K562 (cell line): ENCODE measurements around the gene CBX4. TPM values are rescaled to one million over a fixed set of nuclear protein-coding genes. Genes with fewer than 3 reads are reported as not detected.

Experiments
- polyA plus RNA-seq, 8 experiments: library from polyadenylated mRNA; depleted of rRNA in 4 of 8; stranded (reverse) in 5 of 8; unstranded in 3 of 8; fragments of >200 nt; fragmentation: Nextera tagmentation in 2 of 8; fragmentation: Illumina TruSeq in 1 of 8; extraction: Ambion mirVana in 2 of 8; extraction: Trizol in 1 of 8; gene quantifications; 2 replicates each; pipeline versions ENCODE4 v1.2.1 to v1.2.3, GENCODE V29; 2011 to 2014; ENCODE audit warnings: inconsistent platforms in 1 of 8, missing spikeins in 1 of 8
- total RNA-seq, 7 experiments: library from RNA; depleted of rRNA in 6 of 7; stranded (reverse); fragments of >200 nt in 6 of 7; fragmentation: Illumina TruSeq in 2 of 7; extraction: Trizol in 2 of 7; gene quantifications; 2 replicates each; pipeline versions ENCODE4 v1.2.1 to v1.2.3, GENCODE V29; 2011 to 2021; ENCODE audit warnings: low replicate concordance in 1 of 7
- TF ChIP-seq, protein P1 (sequence below): fragments of 450-650 bp; IDR thresholded peaks from 2 replicates; pipeline ENCODE4 v1.6.1; 2016; ENCODE audit warnings: mild to moderate bottlenecking, moderate library complexity

The CBX4 gene
- total and polyA plus RNA-seq, 9 of the 15 experiments (the other 6 are each of a cell fraction or from before 2014, with no cell fraction given): 0.98 to 50.5 (median 10.0) TPM

DNA sequence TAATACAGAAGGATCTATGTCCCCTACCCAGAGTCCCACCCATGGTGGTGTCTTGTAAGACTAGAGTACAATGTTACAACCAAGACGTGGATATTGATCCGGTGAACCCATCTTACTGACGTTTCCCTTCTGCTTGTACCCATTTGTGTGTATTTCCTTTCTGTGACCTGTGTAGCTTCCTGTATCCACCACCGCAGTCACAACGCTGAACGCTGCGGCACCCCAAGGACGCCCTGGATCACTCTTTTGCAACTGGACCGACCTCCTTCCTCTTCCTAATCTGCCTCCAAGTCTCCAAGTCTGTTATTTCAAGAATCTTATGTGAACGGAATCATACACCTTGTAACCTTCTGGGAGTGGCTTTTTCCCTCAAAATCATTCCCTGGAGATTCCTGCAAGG lies 33.5 kb upstream of the CBX4 start (continued):
- TF ChIP-seq, protein P1, sequence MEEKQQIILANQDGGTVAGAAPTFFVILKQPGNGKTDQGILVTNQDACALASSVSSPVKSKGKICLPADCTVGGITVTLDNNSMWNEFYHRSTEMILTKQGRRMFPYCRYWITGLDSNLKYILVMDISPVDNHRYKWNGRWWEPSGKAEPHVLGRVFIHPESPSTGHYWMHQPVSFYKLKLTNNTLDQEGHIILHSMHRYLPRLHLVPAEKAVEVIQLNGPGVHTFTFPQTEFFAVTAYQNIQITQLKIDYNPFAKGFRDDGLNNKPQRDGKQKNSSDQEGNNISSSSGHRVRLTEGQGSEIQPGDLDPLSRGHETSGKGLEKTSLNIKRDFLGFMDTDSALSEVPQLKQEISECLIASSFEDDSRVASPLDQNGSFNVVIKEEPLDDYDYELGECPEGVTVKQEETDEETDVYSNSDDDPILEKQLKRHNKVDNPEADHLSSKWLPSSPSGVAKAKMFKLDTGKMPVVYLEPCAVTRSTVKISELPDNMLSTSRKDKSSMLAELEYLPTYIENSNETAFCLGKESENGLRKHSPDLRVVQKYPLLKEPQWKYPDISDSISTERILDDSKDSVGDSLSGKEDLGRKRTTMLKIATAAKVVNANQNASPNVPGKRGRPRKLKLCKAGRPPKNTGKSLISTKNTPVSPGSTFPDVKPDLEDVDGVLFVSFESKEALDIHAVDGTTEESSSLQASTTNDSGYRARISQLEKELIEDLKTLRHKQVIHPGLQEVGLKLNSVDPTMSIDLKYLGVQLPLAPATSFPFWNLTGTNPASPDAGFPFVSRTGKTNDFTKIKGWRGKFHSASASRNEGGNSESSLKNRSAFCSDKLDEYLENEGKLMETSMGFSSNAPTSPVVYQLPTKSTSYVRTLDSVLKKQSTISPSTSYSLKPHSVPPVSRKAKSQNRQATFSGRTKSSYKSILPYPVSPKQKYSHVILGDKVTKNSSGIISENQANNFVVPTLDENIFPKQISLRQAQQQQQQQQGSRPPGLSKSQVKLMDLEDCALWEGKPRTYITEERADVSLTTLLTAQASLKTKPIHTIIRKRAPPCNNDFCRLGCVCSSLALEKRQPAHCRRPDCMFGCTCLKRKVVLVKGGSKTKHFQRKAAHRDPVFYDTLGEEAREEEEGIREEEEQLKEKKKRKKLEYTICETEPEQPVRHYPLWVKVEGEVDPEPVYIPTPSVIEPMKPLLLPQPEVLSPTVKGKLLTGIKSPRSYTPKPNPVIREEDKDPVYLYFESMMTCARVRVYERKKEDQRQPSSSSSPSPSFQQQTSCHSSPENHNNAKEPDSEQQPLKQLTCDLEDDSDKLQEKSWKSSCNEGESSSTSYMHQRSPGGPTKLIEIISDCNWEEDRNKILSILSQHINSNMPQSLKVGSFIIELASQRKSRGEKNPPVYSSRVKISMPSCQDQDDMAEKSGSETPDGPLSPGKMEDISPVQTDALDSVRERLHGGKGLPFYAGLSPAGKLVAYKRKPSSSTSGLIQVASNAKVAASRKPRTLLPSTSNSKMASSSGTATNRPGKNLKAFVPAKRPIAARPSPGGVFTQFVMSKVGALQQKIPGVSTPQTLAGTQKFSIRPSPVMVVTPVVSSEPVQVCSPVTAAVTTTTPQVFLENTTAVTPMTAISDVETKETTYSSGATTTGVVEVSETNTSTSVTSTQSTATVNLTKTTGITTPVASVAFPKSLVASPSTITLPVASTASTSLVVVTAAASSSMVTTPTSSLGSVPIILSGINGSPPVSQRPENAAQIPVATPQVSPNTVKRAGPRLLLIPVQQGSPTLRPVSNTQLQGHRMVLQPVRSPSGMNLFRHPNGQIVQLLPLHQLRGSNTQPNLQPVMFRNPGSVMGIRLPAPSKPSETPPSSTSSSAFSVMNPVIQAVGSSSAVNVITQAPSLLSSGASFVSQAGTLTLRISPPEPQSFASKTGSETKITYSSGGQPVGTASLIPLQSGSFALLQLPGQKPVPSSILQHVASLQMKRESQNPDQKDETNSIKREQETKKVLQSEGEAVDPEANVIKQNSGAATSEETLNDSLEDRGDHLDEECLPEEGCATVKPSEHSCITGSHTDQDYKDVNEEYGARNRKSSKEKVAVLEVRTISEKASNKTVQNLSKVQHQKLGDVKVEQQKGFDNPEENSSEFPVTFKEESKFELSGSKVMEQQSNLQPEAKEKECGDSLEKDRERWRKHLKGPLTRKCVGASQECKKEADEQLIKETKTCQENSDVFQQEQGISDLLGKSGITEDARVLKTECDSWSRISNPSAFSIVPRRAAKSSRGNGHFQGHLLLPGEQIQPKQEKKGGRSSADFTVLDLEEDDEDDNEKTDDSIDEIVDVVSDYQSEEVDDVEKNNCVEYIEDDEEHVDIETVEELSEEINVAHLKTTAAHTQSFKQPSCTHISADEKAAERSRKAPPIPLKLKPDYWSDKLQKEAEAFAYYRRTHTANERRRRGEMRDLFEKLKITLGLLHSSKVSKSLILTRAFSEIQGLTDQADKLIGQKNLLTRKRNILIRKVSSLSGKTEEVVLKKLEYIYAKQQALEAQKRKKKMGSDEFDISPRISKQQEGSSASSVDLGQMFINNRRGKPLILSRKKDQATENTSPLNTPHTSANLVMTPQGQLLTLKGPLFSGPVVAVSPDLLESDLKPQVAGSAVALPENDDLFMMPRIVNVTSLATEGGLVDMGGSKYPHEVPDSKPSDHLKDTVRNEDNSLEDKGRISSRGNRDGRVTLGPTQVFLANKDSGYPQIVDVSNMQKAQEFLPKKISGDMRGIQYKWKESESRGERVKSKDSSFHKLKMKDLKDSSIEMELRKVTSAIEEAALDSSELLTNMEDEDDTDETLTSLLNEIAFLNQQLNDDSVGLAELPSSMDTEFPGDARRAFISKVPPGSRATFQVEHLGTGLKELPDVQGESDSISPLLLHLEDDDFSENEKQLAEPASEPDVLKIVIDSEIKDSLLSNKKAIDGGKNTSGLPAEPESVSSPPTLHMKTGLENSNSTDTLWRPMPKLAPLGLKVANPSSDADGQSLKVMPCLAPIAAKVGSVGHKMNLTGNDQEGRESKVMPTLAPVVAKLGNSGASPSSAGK: no peak
